HG02852 (cell line): Measurements from ENCODE around the gene TREM1.
"Not testable (repeated sequence)": the region's sequence is repeated elsewhere in the genome, so short reads cannot be mapped to it uniquely, and the experiment has no call there.

Experiments used
- ATAC-seq: cut with Tn5 transposase; IDR thresholded peaks from one replicate; pipeline ENCODE4 v1.9.1; 2021; ENCODE audit warnings: mild to moderate bottlenecking, moderate library complexity; ENCODE audit not compliant: unreplicated experiment

TREM1 gene

GRCh38 chr6:41262401-41262800 is 24.1 kb downstream of the TREM1 start:
- no peak for ATAC-seq

GRCh38 chr6:41258196-41258493 is 28.3 kb downstream of the TREM1 start:
- no peak for ATAC-seq

- no peak for ATAC-seq
These were observed 28.9 kb downstream of the TREM1 start for GRCh38 chr6:41257369-41258195.

- peak; percentile 72 for ATAC-seq
These were observed 30.1 kb downstream of the TREM1 start for GRCh38 chr6:41256383-41256782.

- peak; percentile 42 for ATAC-seq
These were observed 30.7 kb downstream of the TREM1 start for GRCh38 chr6:41255638-41256246.

GRCh38 chr6:41255110-41255509 is 31.4 kb downstream of the TREM1 start:
- no peak for ATAC-seq

GRCh38 chr6:41252401-41253169 is 33.9 kb downstream of the TREM1 start:
- no peak for ATAC-seq

- no peak for ATAC-seq
These were observed 38.4 kb downstream of the TREM1 start for GRCh38 chr6:41247882-41248705.

GRCh38 chr6:41247288-41247865 is 39.1 kb downstream of the TREM1 start:
- ATAC-seq = no peak

- not testable (repeated sequence) for ATAC-seq
These were observed 40.0 kb downstream of the TREM1 start for GRCh38 chr6:41246529-41246928.

- no peak for ATAC-seq
These were observed 46.9 kb downstream of the TREM1 start for GRCh38 chr6:41239467-41240159.

GRCh38 chr6:41237128-41237527 is 49.4 kb downstream of the TREM1 start:
- no peak for ATAC-seq

- no peak for ATAC-seq
These were observed 50.2 kb downstream of the TREM1 start for GRCh38 chr6:41236276-41236675.

GRCh38 chr6:41232667-41233066 is 53.8 kb downstream of the TREM1 start:
- ATAC-seq = no peak

GRCh38 chr6:41231246-41231645 is 55.2 kb downstream of the TREM1 start:
- no peak for ATAC-seq

- no peak for ATAC-seq
These were observed 56.8 kb downstream of the TREM1 start for GRCh38 chr6:41229721-41230120.

- no peak for ATAC-seq
These were observed 57.9 kb downstream of the TREM1 start for GRCh38 chr6:41228616-41229015.

- ATAC-seq = no peak
These were observed 58.4 kb downstream of the TREM1 start, which contains the start of gene TREML4 for GRCh38 chr6:41228096-41228495. TSS of gene TREML4 (plus strand) at chr6:41228349. CDS start at chr6:41228428, 79 bp downstream.

GRCh38 chr6:41226752-41227151 is 59.7 kb downstream of the TREM1 start:
- no peak for ATAC-seq

- ATAC-seq = no peak
These were observed 61.7 kb downstream of the TREM1 start for GRCh38 chr6:41224800-41225199.
